ENCODE measurements around the gene FHOD3.

FHOD3 gene

DNA sequence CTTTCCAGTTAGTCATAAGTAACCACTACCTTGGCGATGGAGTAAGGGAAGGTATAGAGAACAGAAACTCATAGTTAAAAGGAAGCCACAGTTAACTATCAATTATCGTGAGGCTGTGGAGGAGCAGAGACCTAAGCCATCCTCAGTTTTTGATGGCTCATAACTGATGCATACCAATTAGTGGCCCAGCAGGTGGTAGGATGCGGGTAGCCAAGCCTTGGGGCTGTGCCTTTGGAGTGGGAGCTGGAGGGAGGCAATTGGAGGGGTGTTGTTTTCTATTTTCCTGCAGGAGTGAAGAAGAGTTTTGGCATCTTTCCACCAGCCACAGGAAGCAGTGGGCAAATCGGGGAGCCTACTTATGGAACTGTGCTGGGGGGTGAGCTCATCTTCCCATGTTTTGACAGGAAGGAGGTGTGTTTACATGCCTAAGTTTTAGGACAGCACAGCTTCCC, 336.5 kb downstream of the FHOD3 start:
- TF ChIP-seq EP300 (IDR thresholded peaks at IDR 0.05; ENCODE audit: borderline replicate concordance): no peak
- no peak for TF ChIP-seq MAX (IDR thresholded peaks at IDR 0.05)
- no peak for TF ChIP-seq TAF1 (IDR thresholded peaks at IDR 0.05; ENCODE audit: low read depth)
- no peak for TF ChIP-seq ZBTB7A (IDR thresholded peaks at IDR 0.05; ENCODE audit: low read depth)
- no peak for TF ChIP-seq EGR1 (IDR thresholded peaks at IDR 0.05)
- TF ChIP-seq, protein P1, sequence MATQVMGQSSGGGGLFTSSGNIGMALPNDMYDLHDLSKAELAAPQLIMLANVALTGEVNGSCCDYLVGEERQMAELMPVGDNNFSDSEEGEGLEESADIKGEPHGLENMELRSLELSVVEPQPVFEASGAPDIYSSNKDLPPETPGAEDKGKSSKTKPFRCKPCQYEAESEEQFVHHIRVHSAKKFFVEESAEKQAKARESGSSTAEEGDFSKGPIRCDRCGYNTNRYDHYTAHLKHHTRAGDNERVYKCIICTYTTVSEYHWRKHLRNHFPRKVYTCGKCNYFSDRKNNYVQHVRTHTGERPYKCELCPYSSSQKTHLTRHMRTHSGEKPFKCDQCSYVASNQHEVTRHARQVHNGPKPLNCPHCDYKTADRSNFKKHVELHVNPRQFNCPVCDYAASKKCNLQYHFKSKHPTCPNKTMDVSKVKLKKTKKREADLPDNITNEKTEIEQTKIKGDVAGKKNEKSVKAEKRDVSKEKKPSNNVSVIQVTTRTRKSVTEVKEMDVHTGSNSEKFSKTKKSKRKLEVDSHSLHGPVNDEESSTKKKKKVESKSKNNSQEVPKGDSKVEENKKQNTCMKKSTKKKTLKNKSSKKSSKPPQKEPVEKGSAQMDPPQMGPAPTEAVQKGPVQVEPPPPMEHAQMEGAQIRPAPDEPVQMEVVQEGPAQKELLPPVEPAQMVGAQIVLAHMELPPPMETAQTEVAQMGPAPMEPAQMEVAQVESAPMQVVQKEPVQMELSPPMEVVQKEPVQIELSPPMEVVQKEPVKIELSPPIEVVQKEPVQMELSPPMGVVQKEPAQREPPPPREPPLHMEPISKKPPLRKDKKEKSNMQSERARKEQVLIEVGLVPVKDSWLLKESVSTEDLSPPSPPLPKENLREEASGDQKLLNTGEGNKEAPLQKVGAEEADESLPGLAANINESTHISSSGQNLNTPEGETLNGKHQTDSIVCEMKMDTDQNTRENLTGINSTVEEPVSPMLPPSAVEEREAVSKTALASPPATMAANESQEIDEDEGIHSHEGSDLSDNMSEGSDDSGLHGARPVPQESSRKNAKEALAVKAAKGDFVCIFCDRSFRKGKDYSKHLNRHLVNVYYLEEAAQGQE (IDR thresholded peaks at IDR 0.05; ENCODE audit: low read depth): no peak
- no peak for TF ChIP-seq YY1 (IDR thresholded peaks at IDR 0.05; ENCODE audit: low read depth)
- TF ChIP-seq USF1 (IDR thresholded peaks at IDR 0.05): no peak
- no peak for TF ChIP-seq TCF12 (IDR thresholded peaks at IDR 0.05; ENCODE audit: low read depth)
- no peak for TF ChIP-seq RAD21 (IDR thresholded peaks at IDR 0.05; ENCODE audit: low read depth)
- TF ChIP-seq NFIC (IDR thresholded peaks at IDR 0.05): no peak
- no peak for TF ChIP-seq TEAD4 (IDR thresholded peaks at IDR 0.05)
- TF ChIP-seq CREB1 (IDR thresholded peaks at IDR 0.05; ENCODE audit: low read depth): no peak

DNA sequence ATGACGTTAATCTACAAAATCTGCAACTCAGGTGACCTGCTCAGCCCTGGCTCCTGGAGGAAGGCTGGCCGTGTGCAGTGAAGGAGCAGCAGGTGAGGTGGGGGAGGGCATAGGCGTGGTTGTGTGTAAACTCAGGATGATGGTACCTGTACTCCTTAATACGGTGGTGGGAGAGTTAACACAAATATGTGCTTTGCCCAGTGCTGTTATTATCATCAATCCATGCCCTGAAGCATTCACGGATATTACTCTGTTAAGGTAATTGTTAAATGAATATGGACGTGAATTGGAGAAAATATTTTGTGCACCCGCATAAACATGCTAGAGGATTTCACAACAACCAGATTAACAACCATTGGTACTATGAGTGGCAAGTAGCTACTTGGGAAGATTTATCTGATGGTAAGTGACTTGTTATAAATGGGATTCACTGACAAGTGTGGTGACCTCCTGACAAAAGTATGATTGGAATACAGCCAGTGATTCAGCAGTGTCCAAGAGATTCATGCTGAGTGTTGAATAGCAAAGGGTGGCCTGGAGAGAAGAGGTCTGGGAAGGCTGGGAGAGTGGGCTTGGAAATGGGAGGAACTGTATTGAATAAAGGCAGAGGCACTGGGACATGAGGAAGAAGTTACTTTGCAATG, 337.2 kb downstream of the FHOD3 start:
- TF ChIP-seq CREB1 (IDR thresholded peaks at IDR 0.05; ENCODE audit: low read depth) (no peak), TEAD4 (IDR thresholded peaks at IDR 0.05) (no peak), EP300 (IDR thresholded peaks at IDR 0.05; ENCODE audit: borderline replicate concordance) (no peak), TAF1 (IDR thresholded peaks at IDR 0.05; ENCODE audit: low read depth) (no peak), ZBTB7A (IDR thresholded peaks at IDR 0.05; ENCODE audit: low read depth) (no peak), MAX (IDR thresholded peaks at IDR 0.05) (no peak), TCF12 (IDR thresholded peaks at IDR 0.05; ENCODE audit: low read depth) (no peak), EGR1 (IDR thresholded peaks at IDR 0.05) (no peak), RAD21 (IDR thresholded peaks at IDR 0.05; ENCODE audit: low read depth) (no peak), USF1 (IDR thresholded peaks at IDR 0.05) (no peak), YY1 (IDR thresholded peaks at IDR 0.05; ENCODE audit: low read depth) (no peak), CEBPB (IDR thresholded peaks at IDR 0.05) (no peak), FOXM1 (IDR thresholded peaks at IDR 0.05; ENCODE audit: borderline replicate concordance, low read depth) (no peak)
- TF ChIP-seq, protein P1 (IDR thresholded peaks at IDR 0.05; ENCODE audit: low read depth): no peak

DNA sequence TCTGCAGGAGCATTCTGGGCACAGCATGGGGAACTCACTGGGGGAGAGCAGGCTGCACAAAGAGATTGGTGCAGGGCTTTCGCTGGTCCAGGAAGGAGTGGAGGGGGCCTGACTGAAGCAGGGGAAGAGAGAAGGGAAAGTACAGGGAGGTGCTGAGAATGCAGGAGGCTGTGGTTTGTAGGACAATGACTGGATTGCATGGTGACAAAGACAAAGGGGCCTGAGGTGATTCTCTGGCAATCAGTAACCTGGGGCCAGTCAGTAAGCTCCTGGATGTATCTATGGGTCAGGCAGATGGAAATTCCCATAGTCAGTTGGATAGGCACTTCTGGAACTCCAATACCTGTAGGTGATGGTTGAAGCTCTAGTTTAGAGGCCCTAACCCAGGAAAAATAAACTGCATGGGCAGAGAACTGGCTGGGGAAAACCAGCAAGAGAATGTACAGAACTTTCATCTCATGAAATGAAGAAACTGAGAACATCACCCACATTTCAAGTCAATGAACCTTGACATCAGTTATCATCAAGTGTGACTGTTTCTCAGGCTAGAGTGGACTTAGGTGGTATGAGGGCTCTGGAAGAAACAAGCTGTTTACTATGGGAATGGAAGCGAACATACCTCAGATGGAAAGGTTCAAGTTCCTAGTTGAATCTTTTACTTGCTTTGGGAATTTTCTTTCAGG, 338.0 kb downstream of the FHOD3 start:
- TF ChIP-seq USF1 (IDR thresholded peaks at IDR 0.05): no peak
- no peak for TF ChIP-seq CREB1 (IDR thresholded peaks at IDR 0.05; ENCODE audit: low read depth)
- TF ChIP-seq ZBTB7A (IDR thresholded peaks at IDR 0.05; ENCODE audit: low read depth): no peak
- no peak for TF ChIP-seq EGR1 (IDR thresholded peaks at IDR 0.05)
- TF ChIP-seq RAD21 (IDR thresholded peaks at IDR 0.05; ENCODE audit: low read depth): no peak
- TF ChIP-seq YY1 (IDR thresholded peaks at IDR 0.05; ENCODE audit: low read depth): no peak
- TF ChIP-seq EP300 (IDR thresholded peaks at IDR 0.05; ENCODE audit: borderline replicate concordance): no peak
- no peak for TF ChIP-seq NFIC (IDR thresholded peaks at IDR 0.05)
- TF ChIP-seq TEAD4 (IDR thresholded peaks at IDR 0.05): no peak

GRCh38 chr18:36636237-36636817, 338.8 kb downstream of the FHOD3 start:
- TF ChIP-seq MAX (IDR thresholded peaks at IDR 0.05) (no peak), NFIC (IDR thresholded peaks at IDR 0.05) (no peak), CEBPB (IDR thresholded peaks at IDR 0.05) (no peak), EP300 (IDR thresholded peaks at IDR 0.05; ENCODE audit: borderline replicate concordance) (no peak), YY1 (IDR thresholded peaks at IDR 0.05; ENCODE audit: low read depth) (no peak), USF1 (IDR thresholded peaks at IDR 0.05) (no peak), EGR1 (IDR thresholded peaks at IDR 0.05) (no peak), TCF12 (IDR thresholded peaks at IDR 0.05; ENCODE audit: low read depth) (no peak), FOXM1 (IDR thresholded peaks at IDR 0.05; ENCODE audit: borderline replicate concordance, low read depth) (no peak), RAD21 (IDR thresholded peaks at IDR 0.05; ENCODE audit: low read depth) (no peak), TEAD4 (IDR thresholded peaks at IDR 0.05) (no peak), TAF1 (IDR thresholded peaks at IDR 0.05; ENCODE audit: low read depth) (no peak), CREB1 (IDR thresholded peaks at IDR 0.05; ENCODE audit: low read depth) (no peak)
- TF ChIP-seq, protein P1 (IDR thresholded peaks at IDR 0.05; ENCODE audit: low read depth): no peak

Data from Ishikawa (cell line).